ENCODE results near the gene POC1A. TPM values are rescaled to one million over a fixed set of nuclear protein-coding genes. Genes with fewer than 3 reads are reported as not detected.
A peak's percentile ranks its signal among the peaks of the same experiment; 100 is the strongest.

The POC1A gene
- total and polyA plus RNA-seq, 10 donors: 1.6 to 4.4 (median 2.9) TPM

- Histone ChIP-seq H3K4me3 (peak overlapping the region; percentile 39 to 93 (median 76)), H3K27me3 (replicated peaks in 1 of 7) (no peaks in the 10 kb centered on the region), H3K9me3 (no peaks in the 10 kb centered on the region), H3K27ac (peak overlapping the region; percentile 81 to 95 (median 89)), H3K4me1 (peaks cover 30 to 60% (median 52%) of the 10 kb centered on the region in 6 donors), H3K36me3 (peaks cover 0 to 20% (median 0%) of the 10 kb centered on the region in 6 donors)
- WGBS, 5 donors: 1 to 2% (median 1%) methylated on average over 22 to 55 of the region's 55 CpGs
- TF ChIP-seq, protein P1, sequence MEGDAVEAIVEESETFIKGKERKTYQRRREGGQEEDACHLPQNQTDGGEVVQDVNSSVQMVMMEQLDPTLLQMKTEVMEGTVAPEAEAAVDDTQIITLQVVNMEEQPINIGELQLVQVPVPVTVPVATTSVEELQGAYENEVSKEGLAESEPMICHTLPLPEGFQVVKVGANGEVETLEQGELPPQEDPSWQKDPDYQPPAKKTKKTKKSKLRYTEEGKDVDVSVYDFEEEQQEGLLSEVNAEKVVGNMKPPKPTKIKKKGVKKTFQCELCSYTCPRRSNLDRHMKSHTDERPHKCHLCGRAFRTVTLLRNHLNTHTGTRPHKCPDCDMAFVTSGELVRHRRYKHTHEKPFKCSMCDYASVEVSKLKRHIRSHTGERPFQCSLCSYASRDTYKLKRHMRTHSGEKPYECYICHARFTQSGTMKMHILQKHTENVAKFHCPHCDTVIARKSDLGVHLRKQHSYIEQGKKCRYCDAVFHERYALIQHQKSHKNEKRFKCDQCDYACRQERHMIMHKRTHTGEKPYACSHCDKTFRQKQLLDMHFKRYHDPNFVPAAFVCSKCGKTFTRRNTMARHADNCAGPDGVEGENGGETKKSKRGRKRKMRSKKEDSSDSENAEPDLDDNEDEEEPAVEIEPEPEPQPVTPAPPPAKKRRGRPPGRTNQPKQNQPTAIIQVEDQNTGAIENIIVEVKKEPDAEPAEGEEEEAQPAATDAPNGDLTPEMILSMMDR (IDR thresholded peaks at IDR 0.05 in 8 of 11, conservative IDR thresholded peaks at IDR 0.05 in 3 of 11): peak in 4 of 11 experiments; percentile 17 to 51 (median 30)
- TF ChIP-seq POLR2AphosphoS5 (IDR thresholded peaks at IDR 0.05) (peak; percentile 42 to 83 (median 81)), POLR2A (IDR thresholded peaks at IDR 0.05) (peak in 1 of 3 donors; percentile 6)
- DNase-seq: peak; percentile 100
- intact Hi-C loops (cut with DNase I; ENCODE audit: low total_unique reads): loop anchor here (10.0 kb wide), 2 partner anchors 52 to 68 kb away; no protein-coding TSS in a partner anchor
These were observed 97.0 kb downstream of the POC1A start for GRCh38 chr3:52056968-52057811.

GRCh38 chr3:52056521-52056967 is 97.7 kb downstream of the POC1A start, which contains the start of gene DUSP7:
TSS of gene DUSP7 (minus strand) at chr3:52056571. CDS start at chr3:52056366, 205 bp downstream.
- Histone ChIP-seq H3K27me3 (replicated peaks in 1 of 7) (no peaks in the 10 kb centered on the region), H3K4me3 (peak within 1 kb of the TSS; percentile 76 to 94 (median 90)), H3K27ac (peak within 1 kb of the TSS; percentile 81 to 95 (median 90)), H3K36me3 (peaks cover 0 to 27% (median under 1%) of the 10 kb centered on the region in 6 donors), H3K9me3 (no peaks in the 10 kb centered on the region), H3K4me1 (peaks cover 37 to 63% (median 55%) of the 10 kb centered on the region in 6 donors)
- WGBS, 5 donors: 0% methylated on average over 6 to 51 of the region's 51 CpGs; no CpG with 5 or more reads in 1 of the 5 donors
- intact Hi-C loops (cut with DNase I; ENCODE audit: low total_unique reads): loop anchor here (10.0 kb wide), 2 partner anchors 52 to 68 kb away; no protein-coding TSS in a partner anchor
- TF ChIP-seq POLR2A (IDR thresholded peaks at IDR 0.05) (no peak), POLR2AphosphoS5 (IDR thresholded peaks at IDR 0.05) (no peak)
- TF ChIP-seq, protein P1 (IDR thresholded peaks at IDR 0.05 in 8 of 11, conservative IDR thresholded peaks at IDR 0.05 in 3 of 11): no peak
- DNase-seq: peak; percentile 94

- Histone ChIP-seq H3K27me3 (replicated peaks in 1 of 7) (no peaks in the 10 kb centered on the region), H3K4me3 (peak overlapping the region; percentile 76 to 94 (median 90)), H3K4me1 (peaks cover 45 to 71% (median 63%) of the 10 kb centered on the region in 6 donors), H3K36me3 (peaks cover 0 to 35% (median 8%) of the 10 kb centered on the region in 6 donors), H3K9me3 (no peaks in the 10 kb centered on the region), H3K27ac (peak overlapping the region; percentile 79 to 95 (median 90))
- TF ChIP-seq POLR2AphosphoS5 (IDR thresholded peaks at IDR 0.05) (peak in 2 of 3 donors; percentile 42 to 66), POLR2A (IDR thresholded peaks at IDR 0.05) (no peak)
- TF ChIP-seq, protein P1 (IDR thresholded peaks at IDR 0.05 in 8 of 11, conservative IDR thresholded peaks at IDR 0.05 in 3 of 11): peak in 4 of 11 experiments; percentile 6 to 33 (median 20)
- WGBS, 5 donors: 0 to 2% (median 1%) methylated on average over 24 to 94 of the region's 94 CpGs
- peak; percentile 93 for DNase-seq
- intact Hi-C loops (cut with DNase I; ENCODE audit: low total_unique reads): loop anchor here (10.0 kb wide), 2 partner anchors 51 to 69 kb away; no protein-coding TSS in a partner anchor
These were observed 98.5 kb downstream of the POC1A start for GRCh38 chr3:52055537-52056351.
